Heart right ventricle (tissue), 16 donors: ENCODE measurements around the gene FZR1. TPM values are rescaled to one million over a fixed set of nuclear protein-coding genes. Genes with fewer than 3 reads are reported as not detected.

Experiments used
- ATAC-seq, 8 donors: fragments of 200-7000 bp; cut with Tn5 transposase; one replicate each; pipeline ENCODE4 v1.9.1; 2020; ENCODE audit warnings: mild to moderate bottlenecking in 8 of 8, moderate library complexity in 8 of 8, moderate number of reproducible peaks in 1 of 8
- DNase-seq, 2 donors: peaks; one replicate each; pipeline ENCODE4 v3.0.0-alpha.2; 2020
- H3K27ac ChIP-seq, 10 donors: fragments of 200-600 bp; sonication (generic) in 2 of 10; one replicate each; pipeline versions ENCODE4 v1.5.0 to v1.8.0; 2020 to 2022; ENCODE audit warnings: mild to moderate bottlenecking in 3 of 10
- H3K27me3 ChIP-seq, 7 donors: fragments of 200-600 bp; one replicate each; pipeline ENCODE4 v1.8.0; 2021 to 2022; ENCODE audit warnings: mild to moderate bottlenecking in 2 of 7
- H3K36me3 ChIP-seq, 9 donors: fragments of 200-600 bp; sonication (generic) in 1 of 9; one replicate each; pipeline versions ENCODE4 v1.5.0 to v1.8.0; 2020 to 2022; ENCODE audit warnings: mild to moderate bottlenecking in 2 of 9
- H3K4me1 ChIP-seq, 9 donors: fragments of 200-600 bp; sonication (generic) in 1 of 9; one replicate each; pipeline versions ENCODE4 v1.5.0 to v1.8.0; 2020 to 2022; ENCODE audit warnings: mild to moderate bottlenecking in 4 of 9
- H3K4me3 ChIP-seq, 10 donors: fragments of 200-600 bp; sonication (generic) in 2 of 10; one replicate each; pipeline versions ENCODE4 v1.5.0 to v1.8.0; 2020 to 2022; ENCODE audit warnings: mild to moderate bottlenecking in 7 of 10, moderate library complexity in 2 of 10
- H3K9me3 ChIP-seq, 11 donors: fragments of 200-600 bp in 10 of 11; sonication (generic) in 2 of 11; one replicate each; pipeline versions ENCODE4 v1.5.0 to v1.8.0; 2013 to 2022; ENCODE audit warnings: mild to moderate bottlenecking in 2 of 11, control low read depth in 1 of 11, moderate library complexity in 1 of 11
- CTCF ChIP-seq, 9 donors: fragments of 200-600 bp; sonication (generic) in 2 of 9; IDR thresholded peaks; one replicate each; pipeline versions ENCODE4 v1.5.0 to v1.8.0; 2021 to 2022; ENCODE audit warnings: antibody characterized with exemption in 9 of 9, mild to moderate bottlenecking in 5 of 9, moderate library complexity in 1 of 9
- WGBS, 2 donors: extraction: QIAGEN DNeasy Blood & Tissue Kit; methylation state at CpG; one replicate each; pipeline ENCODE4 v1.1.7; 2013; ENCODE audit warnings: inconsistent platforms in 1 of 2; 5-methylcytosine and 5-hydroxymethylcytosine counted together
- intact Hi-C, 10 donors: fragments of 100-400 bp; cut with DNase I; formaldehyde crosslinking; loops; one replicate each; pipeline versions ENCODE4 v1.11.1 to v1.14.2; 2022
- polyA plus RNA-seq, 2 donors: library from polyadenylated mRNA; stranded (reverse); fragments of 200-250 nt; gene quantifications; one replicate each; pipeline ENCODE4 v1.2.3, GENCODE V29; 2013
- total RNA-seq, 10 donors: library from RNA; stranded (reverse); fragmentation: NEBNext Ultra II Directional in 3 of 10; extraction: Animal tissue kit (Norgen Biotek cat#: 25700) in 3 of 10; gene quantifications; one replicate each; pipeline versions ENCODE4 v1.2.1 to v1.2.4, GENCODE V29; 2021 to 2023
- donor health status: Arrhythmogenic right ventricular cardiomyopathy.
- donor health status: ischemic (EF 13 %, LVEDD 7.1; RV severe dilation, severe dysfunction).
- donor health status: healthy with polysubstance abuse.
- donor health status: DM: no; HTN: yes; CAD: no.
- donor health status: DM: no; HTN: no; CAD: no.
- donor health status: ischemic (EF 25% LVEDD 6.9; RV normal size, moderate dysfunction).
- donor health status: ischemic (EF 25% LVEDD 5.7; RV mildly dilated, moderate dysfunction).
- donor health status: healthy.
- donor health status: DM: yes; HTN: yes; CAD: no.
- donor health status: Ischemic cardiomyopathy.
- donor health status: ischemic (EF 35%, LVEDD 5.7; RV mildly dilated, moderate dysfunction).
- donor health status: nonischemic (EF 11% LVEDD 7.7; RV severe dilation, severe dysfunction).
- donor health status: DM: yes; HTN: yes; CAD: no.
- donor health status: PGD.
- donor health status: ischemic (EF 29% LVEDD 5.4; RV normal size, mild dysfunction).
- donor health status: nonischemic (EF 23%, LVEDD 6.1; RV moderate dilation, normal function).

The FZR1 gene
- total and polyA plus RNA-seq, 12 donors = 13.5 to 30.8 (median 24.7) TPM

GRCh38 chr19:3462991-3463713 is 43.0 kb upstream of the FZR1 start:
- Histone ChIP-seq H3K4me3 (no peak overlapping the region), H3K27ac (peak overlapping the region in 1 of 10 donors; percentile 7), H3K4me1 (peaks cover 20 to 73% (median 36%) of the 10 kb centered on the region in 9 donors), H3K27me3 (no peaks in the 10 kb centered on the region), H3K36me3 (peaks cover 0 to 44% (median 14%) of the 10 kb centered on the region in 9 donors), H3K9me3 (no peaks in the 10 kb centered on the region)
- 72 to 79% methylated on average over 39 to 58 of the region's 58 CpGs for WGBS, 2 donors
- TF ChIP-seq CTCF (IDR thresholded peaks at IDR 0.05) = no peak
- intact Hi-C loops = no loop called here
- no peak for ATAC-seq
- DNase-seq = no peak

DNA sequence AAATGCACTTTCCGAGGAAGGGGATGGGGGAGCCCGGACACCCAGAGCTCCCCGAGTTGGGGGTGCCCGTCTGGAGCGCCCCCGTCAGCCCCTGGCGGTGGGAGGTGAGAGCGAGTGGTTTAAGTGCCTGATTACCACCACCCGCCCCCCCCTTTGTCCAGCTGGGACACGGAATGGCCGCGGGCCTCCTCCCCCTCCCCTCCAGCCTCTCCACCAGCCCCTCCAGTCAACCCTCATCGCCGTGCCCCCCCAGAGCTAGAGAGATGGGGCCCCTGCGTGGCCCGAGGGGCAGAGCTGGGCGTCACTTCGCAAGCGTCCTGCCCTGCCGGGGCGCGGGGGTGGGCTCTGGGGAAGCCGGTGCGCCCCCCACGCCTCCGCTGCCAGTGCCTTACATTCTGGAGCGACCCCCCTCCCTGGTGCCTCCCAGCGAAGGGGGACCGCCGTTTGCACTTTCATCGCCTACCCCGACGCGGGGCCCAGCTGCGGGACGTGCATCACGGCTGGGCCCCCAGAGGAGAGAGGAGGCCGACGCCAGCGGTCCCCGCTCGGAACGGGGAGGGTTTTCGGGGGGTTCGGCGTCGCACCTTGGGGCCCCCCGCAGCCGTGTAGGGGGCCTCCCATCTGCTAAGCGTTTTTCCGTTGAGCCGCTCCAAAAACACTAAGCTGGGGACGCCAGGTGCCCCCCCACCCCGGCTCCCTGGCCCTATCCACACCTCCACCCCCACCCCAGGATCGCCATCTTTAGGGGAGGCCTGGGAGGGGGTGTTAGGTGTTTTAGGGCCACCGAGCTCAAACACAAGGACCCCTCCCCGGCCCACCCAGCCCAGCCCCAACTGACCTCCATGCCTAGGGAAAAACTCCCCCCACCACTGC is 42.2 kb upstream of the FZR1 start:
- no peak overlapping the region for H3K4me3 ChIP-seq
- no peak for TF ChIP-seq CTCF (IDR thresholded peaks at IDR 0.05)
- H3K27ac ChIP-seq = peak overlapping the region in 3 of 10 donors; percentile 9 to 56 (median 35)
- no peaks in the 10 kb centered on the region for H3K27me3 ChIP-seq
- intact Hi-C loops = no loop called here
- no peak for ATAC-seq
- WGBS, 2 donors = 79 to 82% methylated on average over 56 to 57 of the region's 57 CpGs
- no peaks in the 10 kb centered on the region for H3K9me3 ChIP-seq
- no peak for DNase-seq
- peaks cover 0 to 44% (median 14%) of the 10 kb centered on the region in 9 donors for H3K36me3 ChIP-seq
- H3K4me1 ChIP-seq = peaks cover 12 to 70% (median 28%) of the 10 kb centered on the region in 9 donors

DNA sequence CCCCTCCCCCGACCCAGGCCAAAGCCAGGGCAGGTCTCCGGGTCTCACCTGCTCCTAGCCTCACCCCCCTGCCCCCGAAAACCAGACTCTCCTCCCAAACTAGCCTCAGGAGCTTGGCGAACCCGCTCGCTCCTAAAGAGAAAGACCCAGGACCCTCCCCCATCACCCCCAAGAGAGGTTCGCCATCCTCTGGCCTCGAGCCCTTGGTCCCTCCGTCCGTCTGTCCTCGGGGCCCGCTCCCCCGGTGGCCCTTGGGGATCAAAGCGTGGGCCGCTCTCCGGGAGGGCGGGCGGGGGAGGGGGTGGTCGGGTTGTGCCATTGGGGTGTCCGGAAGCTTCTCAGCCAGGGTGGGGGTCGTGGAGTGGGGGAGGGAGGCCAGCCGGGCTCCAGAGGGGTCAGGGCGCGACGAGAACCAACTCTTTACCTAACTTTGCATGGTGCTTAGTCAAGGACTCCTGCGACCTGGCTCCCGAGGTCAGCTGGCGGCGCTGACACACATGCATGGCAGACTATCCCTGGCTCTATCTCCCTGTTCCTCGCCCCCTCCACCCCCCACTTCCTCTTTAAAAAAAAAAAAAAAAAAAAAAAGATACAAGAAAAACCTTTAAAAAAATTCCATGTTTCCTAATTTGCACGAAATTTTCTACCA is 41.4 kb upstream of the FZR1 start:
- ATAC-seq (no peak), DNase-seq (no peak)
- peaks cover 0 to 43% (median 14%) of the 10 kb centered on the region in 9 donors for H3K36me3 ChIP-seq
- WGBS, 2 donors = 77 to 78% methylated on average over 28 to 31 of the region's 31 CpGs
- peak overlapping the region in 2 of 10 donors; percentile 35 to 56 for H3K27ac ChIP-seq
- intact Hi-C loops = loop anchor here in 1 of 10 donors (5.0 kb wide), 1 partner anchor 32 kb away; no protein-coding TSS in a partner anchor
- H3K4me3 ChIP-seq = no peak overlapping the region
- no peaks in the 10 kb centered on the region for H3K9me3 ChIP-seq
- TF ChIP-seq CTCF (IDR thresholded peaks at IDR 0.05) = no peak
- H3K27me3 ChIP-seq = no peaks in the 10 kb centered on the region
- H3K4me1 ChIP-seq = peaks cover 6 to 68% (median 21%) of the 10 kb centered on the region in 9 donors

DNA sequence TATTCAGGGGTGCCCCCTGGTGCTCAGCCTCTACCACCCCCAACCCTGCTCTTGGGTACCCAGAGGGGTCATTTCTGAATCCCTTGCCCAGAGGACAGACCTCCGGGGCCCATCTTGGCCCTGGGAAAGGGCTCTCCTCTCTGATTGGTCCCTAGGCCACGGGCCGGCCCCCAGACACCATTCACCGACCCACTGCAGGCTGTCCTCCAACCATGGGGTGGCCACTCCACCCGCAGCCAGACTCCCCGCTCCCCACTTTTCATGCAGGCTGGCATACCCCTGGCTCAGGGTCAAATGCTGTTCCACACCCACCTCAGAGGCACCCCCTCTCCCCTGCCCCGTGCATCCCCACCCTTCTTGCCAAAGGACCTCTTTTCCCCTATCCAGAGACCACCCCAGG is 40.6 kb upstream of the FZR1 start:
- Histone ChIP-seq H3K27me3 (no peaks in the 10 kb centered on the region), H3K4me3 (no peak overlapping the region), H3K36me3 (peaks cover 0 to 39% (median 14%) of the 10 kb centered on the region in 9 donors), H3K4me1 (peaks cover 0 to 62% (median 17%) of the 10 kb centered on the region in 9 donors), H3K9me3 (no peaks in the 10 kb centered on the region), H3K27ac (peak overlapping the region in 5 of 10 donors; percentile 7 to 70 (median 54))
- WGBS, 2 donors = 70 to 80% methylated on average over 7 of the region's 7 CpGs
- ATAC-seq (peak in 1 of 8 donors; percentile 3), DNase-seq (no peak)
- TF ChIP-seq CTCF (IDR thresholded peaks at IDR 0.05) = no peak
- intact Hi-C loops = loop anchor here in 1 of 10 donors (5.0 kb wide), 1 partner anchor 33 kb away; no protein-coding TSS in a partner anchor
